Activated naive CD4-positive, alpha-beta T cell treated with anti-CD3 and anti-CD28 coated beads for 36 hours (primary cell): ENCODE measurements around the gene LAMB3. TPM values are rescaled to one million over a fixed set of nuclear protein-coding genes. Genes with fewer than 3 reads are reported as not detected.

Experiments
- CTCF ChIA-PET: fragments of 350-600 bp; sonication (Branson Sonifier 250); formaldehyde crosslinking; loops from one replicate; lab custom pipeline; 2021; ENCODE audit warnings: antibody characterized with exemption; lab: Charles Lee
- DNase-seq: peaks from one replicate; pipeline ENCODE4 v3.0.0-alpha.2; 2020
- H3K27ac Mint-ChIP-seq: one replicate; pipeline ENCODE4 v1.8.0; 2021; ENCODE audit warnings: mild to moderate bottlenecking, mixed read lengths
- H3K27me3 Mint-ChIP-seq: one replicate; pipeline ENCODE4 v1.8.0; 2021; ENCODE audit warnings: low read depth, mixed read lengths
- H3K36me3 Mint-ChIP-seq: one replicate; pipeline ENCODE4 v1.8.0; 2021; ENCODE audit warnings: low read depth, mixed read lengths
- H3K4me1 Mint-ChIP-seq: one replicate; pipeline ENCODE4 v1.8.0; 2021; ENCODE audit warnings: low read depth, mixed read lengths
- H3K4me3 Mint-ChIP-seq: one replicate; pipeline ENCODE4 v1.8.0; 2021; ENCODE audit warnings: mild to moderate bottlenecking, moderate library complexity, mixed read lengths
- H3K9me3 Mint-ChIP-seq: one replicate; pipeline ENCODE4 v1.8.0; 2021; ENCODE audit warnings: mixed read lengths
- intact Hi-C: fragments of 100-400 bp; cut with micrococcal nuclease; formaldehyde crosslinking; loops from one replicate; pipeline ENCODE4 v1.15.1; 2023
- total RNA-seq, 2 experiments: library from RNA; stranded (reverse); gene quantifications; one replicate each; pipeline ENCODE4 v1.2.3, GENCODE V29; 2021

The LAMB3 gene
- total RNA-seq, 2 experiments from 2014 or later: 11.8 to 13.0 TPM

- Mint-ChIP-seq H3K27me3 (no peaks in the 10 kb centered on the region), H3K4me3 (no peak overlapping the region), H3K4me1 (peaks cover 4% of the 10 kb centered on the region), H3K27ac (no peak overlapping the region), H3K36me3 (peaks cover 3% of the 10 kb centered on the region), H3K9me3 (no peaks in the 10 kb centered on the region)
- peak; percentile 14 for DNase-seq
- intact Hi-C loops: no loop called here
- CTCF ChIA-PET: interaction anchor here (1.4 to 8.4 kb wide), 3 partner anchors 12 to 36 kb away, joined by 5 to 43 read pairs (median 5); no protein-coding TSS in a partner anchor
Measured at GRCh38 chr1:209612646-209613399, 39.4 kb downstream of the LAMB3 start.

DNA sequence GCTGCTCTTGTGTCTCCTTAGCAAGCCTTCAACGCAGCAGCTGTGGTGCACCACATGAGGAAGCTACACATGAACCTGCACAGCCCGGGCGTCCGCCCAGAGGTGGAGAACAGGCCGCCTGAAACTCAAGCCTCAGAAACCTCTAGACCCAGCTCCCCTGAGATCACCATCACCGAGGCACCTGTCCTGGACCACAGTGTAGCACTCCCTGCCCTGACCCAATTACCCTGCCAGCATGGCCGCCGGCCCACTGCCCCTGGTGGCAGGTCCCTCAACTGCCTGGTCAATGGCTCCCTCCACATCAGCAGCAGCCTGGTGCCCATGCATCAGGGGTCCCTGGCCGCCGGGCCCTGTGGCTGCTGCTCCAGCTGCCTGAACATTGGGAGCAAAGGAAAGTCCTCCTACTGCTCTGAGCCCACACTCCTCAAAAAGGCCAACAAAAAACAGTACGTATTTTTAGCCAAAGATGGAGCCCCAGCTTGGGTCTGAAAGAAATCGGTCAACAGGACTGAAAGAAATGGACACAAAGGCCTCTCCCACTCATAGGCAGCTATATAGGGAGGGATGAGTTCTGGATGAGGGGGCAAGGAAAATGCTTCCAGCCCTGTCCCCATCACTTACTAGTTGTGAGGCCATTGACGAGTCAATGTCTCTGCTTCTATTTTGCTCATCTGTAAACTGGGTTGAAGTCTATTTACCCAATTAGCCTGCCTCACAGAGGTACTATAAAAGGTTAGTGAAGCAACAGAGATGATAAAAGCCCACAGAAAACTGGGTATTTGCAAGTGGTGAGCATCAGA lies 40.3 kb downstream of the LAMB3 start:
- H3K4me1 Mint-ChIP-seq: peaks cover 4% of the 10 kb centered on the region
- no peak overlapping the region for H3K27ac Mint-ChIP-seq
- H3K27me3 Mint-ChIP-seq: no peaks in the 10 kb centered on the region
- intact Hi-C loops: no loop called here
- peaks cover 3% of the 10 kb centered on the region for H3K36me3 Mint-ChIP-seq
- H3K9me3 Mint-ChIP-seq: no peaks in the 10 kb centered on the region
- no peak for DNase-seq
- no peak overlapping the region for H3K4me3 Mint-ChIP-seq
- CTCF ChIA-PET: interaction anchor here (0.8 to 8.4 kb wide), 4 partner anchors 10 to 39 kb away, joined by 3 to 43 read pairs (median 4); no protein-coding TSS in a partner anchor

DNA sequence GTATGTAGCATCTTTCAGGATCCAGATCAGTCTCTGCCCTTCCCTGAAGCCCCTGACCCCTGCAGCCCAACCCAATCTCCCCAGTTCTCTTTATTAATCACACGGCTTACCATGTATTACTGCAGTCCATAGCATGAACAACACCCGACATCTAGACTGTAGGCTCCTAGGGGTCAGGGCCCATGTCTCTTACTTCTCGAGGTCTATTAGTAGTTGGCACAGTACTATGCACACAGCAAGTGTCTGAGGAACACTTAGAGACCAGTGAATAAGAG lies 41.7 kb downstream of the LAMB3 start:
- H3K4me1 Mint-ChIP-seq: peaks cover 8% of the 10 kb centered on the region
- H3K4me3 Mint-ChIP-seq: no peak overlapping the region
- no peaks in the 10 kb centered on the region for H3K27me3 Mint-ChIP-seq
- H3K36me3 Mint-ChIP-seq: no peaks in the 10 kb centered on the region
- intact Hi-C loops: no loop called here
- no peak for DNase-seq
- no peak overlapping the region for H3K27ac Mint-ChIP-seq
- CTCF ChIA-PET: interaction anchor here (1.0 to 4.3 kb wide), 2 partner anchors 15 to 35 kb away, joined by 3 to 38 read pairs; no protein-coding TSS in a partner anchor
- H3K9me3 Mint-ChIP-seq: no peaks in the 10 kb centered on the region

DNA sequence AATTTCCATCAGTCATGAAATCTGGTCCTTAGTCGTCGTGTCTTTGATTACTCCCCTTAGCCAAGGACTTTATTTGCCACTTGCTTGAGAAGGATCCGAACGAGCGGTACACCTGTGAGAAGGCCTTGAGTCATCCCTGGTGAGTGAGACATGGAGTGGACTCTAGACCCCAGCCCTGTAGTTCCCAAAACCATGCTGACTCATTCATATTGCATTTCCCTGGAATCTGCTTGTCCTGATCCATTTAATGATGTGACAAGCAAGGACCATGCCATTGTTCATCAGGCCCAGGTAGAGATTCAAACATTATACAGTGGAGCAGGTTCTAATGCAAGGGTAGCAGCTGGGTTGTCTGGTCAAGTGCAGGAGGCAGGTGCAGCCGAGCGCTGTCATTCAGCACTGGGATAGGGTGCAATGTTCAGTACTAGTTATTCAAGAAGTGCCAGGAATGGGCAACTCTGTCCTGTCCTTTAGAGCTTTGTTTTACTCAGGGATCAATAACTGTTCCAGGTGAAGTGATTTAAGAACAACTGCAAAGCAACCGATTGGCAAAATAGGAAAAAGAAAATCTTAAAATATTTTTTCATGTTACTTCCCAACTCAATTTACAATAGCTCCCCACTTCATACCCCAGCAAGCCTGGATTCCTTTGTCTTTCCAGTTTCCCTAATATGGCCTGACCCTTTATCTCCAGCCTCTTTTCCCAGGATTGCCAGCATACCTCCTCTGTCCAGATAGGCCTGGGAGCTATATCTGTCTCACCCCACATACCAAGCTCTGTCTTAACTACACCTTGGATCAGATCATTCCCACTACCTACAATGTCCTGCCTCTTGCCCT lies 42.2 kb downstream of the LAMB3 start:
- DNase-seq: no peak
- Mint-ChIP-seq H3K4me3 (no peak overlapping the region), H3K36me3 (no peaks in the 10 kb centered on the region), H3K27me3 (no peaks in the 10 kb centered on the region), H3K27ac (no peak overlapping the region), H3K4me1 (peaks cover 13% of the 10 kb centered on the region), H3K9me3 (no peaks in the 10 kb centered on the region)
- intact Hi-C loops: no loop called here
- CTCF ChIA-PET: interaction anchor here (1.0 to 4.3 kb wide), 2 partner anchors 16 to 34 kb away, joined by 3 to 38 read pairs; no protein-coding TSS in a partner anchor

DNA sequence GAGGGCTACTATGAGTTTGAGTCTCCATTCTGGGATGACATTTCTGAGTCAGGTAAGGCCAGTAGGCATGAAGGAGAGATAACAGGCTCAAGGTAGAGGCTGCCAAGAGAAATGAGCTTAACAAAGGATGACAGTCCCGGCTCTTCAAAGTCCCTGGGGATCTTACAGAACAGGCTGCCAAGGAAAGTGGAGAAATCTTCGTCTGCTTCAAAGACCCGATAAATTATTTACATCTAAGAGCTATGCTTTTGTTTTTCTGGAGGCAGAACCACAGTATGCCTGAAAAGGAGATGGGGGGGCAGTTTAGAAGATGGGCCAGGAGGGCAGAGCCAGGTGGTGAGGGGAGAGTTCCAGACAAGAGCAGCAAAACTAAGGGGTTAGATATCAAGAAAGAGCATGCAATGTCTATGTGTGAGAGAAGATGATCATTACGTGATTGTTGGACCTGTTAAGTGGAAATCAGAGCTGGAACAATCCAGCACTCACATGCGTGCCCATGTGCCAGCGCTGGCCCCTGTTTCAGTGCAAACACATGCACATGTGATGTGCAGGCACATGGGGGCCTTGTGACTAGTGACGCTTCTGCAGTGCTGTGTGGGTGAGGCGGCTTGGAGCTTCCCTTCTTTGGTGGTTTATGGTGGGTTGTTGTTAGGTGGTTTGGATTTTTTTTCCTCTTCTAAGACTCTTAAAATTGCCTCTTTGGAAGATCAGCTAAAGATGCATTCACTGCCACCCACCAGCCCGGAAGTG lies 43.0 kb downstream of the LAMB3 start:
- DNase-seq: no peak
- no peaks in the 10 kb centered on the region for H3K36me3 Mint-ChIP-seq
- no peaks in the 10 kb centered on the region for H3K9me3 Mint-ChIP-seq
- H3K27ac Mint-ChIP-seq: no peak overlapping the region
- H3K4me3 Mint-ChIP-seq: no peak overlapping the region
- intact Hi-C loops: no loop called here
- H3K4me1 Mint-ChIP-seq: peaks cover 15% of the 10 kb centered on the region
- CTCF ChIA-PET: interaction anchor here (1.1 to 4.3 kb wide), 2 partner anchors 8 to 17 kb away, joined by 3 to 38 read pairs; no protein-coding TSS in a partner anchor
- H3K27me3 Mint-ChIP-seq: no peaks in the 10 kb centered on the region

DNA sequence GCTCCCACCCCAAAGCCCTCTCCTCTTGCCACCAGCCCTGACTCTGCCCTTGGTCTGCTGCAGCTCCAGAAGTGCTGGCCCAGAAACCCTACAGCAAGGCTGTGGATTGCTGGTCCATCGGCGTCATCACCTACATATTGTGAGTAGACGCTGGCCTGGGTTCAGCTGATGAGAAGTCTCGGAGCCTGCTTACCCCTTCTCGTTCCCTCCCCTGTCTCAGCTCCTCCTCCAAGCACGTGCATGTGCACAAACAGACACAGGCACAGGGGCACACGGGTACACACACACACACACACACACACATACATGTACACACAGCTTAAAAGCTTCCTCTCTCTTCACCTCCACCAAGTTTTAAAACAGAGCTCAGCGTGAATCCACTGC lies 44.4 kb downstream of the LAMB3 start:
- CTCF ChIA-PET: interaction anchor here (0.6 to 4.3 kb wide), 11 partner anchors 8 to 140 kb away, joined by 3 to 38 read pairs (median 4); no protein-coding TSS in a partner anchor
- intact Hi-C loops: loop anchor here (1.0 to 2.0 kb wide), 8 partner anchors 20 to 161 kb away; no protein-coding TSS in a partner anchor
- peaks cover 15% of the 10 kb centered on the region for H3K4me1 Mint-ChIP-seq
- H3K4me3 Mint-ChIP-seq: peak overlapping the region; percentile 51
- H3K36me3 Mint-ChIP-seq: no peaks in the 10 kb centered on the region
- no peaks in the 10 kb centered on the region for H3K9me3 Mint-ChIP-seq
- H3K27me3 Mint-ChIP-seq: no peaks in the 10 kb centered on the region
- H3K27ac Mint-ChIP-seq: peak overlapping the region; percentile 86
- peak; percentile 31 for DNase-seq

GRCh38 chr1:209607102-209607794 lies 45.0 kb downstream of the LAMB3 start:
- no peaks in the 10 kb centered on the region for H3K9me3 Mint-ChIP-seq
- intact Hi-C loops: loop anchor here (1.0 to 2.0 kb wide), 8 partner anchors 20 to 161 kb away; no protein-coding TSS in a partner anchor
- H3K4me3 Mint-ChIP-seq: peak overlapping the region; percentile 51
- no peaks in the 10 kb centered on the region for H3K27me3 Mint-ChIP-seq
- peaks cover 11% of the 10 kb centered on the region for H3K4me1 Mint-ChIP-seq
- DNase-seq: peak; percentile 88
- peak overlapping the region; percentile 86 for H3K27ac Mint-ChIP-seq
- H3K36me3 Mint-ChIP-seq: no peaks in the 10 kb centered on the region
- CTCF ChIA-PET: interaction anchor here (0.7 to 4.3 kb wide), 13 partner anchors 9 to 220 kb away, joined by 3 to 38 read pairs (median 4); no protein-coding TSS in a partner anchor

DNA sequence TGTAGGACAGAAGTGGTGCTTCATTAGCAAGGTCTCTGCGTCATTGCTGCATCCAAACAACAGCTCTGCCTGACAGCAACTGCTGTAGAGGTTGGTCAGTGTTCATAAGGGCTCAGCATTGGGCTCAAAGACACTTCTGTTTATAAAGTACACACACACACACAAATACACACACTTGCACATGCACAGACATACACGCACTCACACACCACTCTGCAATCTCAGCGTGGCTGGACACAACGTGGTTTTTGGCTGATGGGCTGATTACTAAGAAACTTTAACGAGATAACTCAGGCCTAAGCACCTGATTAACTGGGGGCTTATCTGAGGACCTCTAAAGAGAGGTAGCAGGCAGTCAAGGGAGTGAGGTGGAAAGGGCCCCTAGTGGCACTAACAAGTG lies 48.3 kb downstream of the LAMB3 start:
- H3K27ac Mint-ChIP-seq: no peak overlapping the region
- H3K36me3 Mint-ChIP-seq: no peaks in the 10 kb centered on the region
- DNase-seq: no peak
- H3K9me3 Mint-ChIP-seq: no peaks in the 10 kb centered on the region
- intact Hi-C loops: no loop called here
- CTCF ChIA-PET: interaction anchor here (1.0 to 4.5 kb wide), 6 partner anchors 20 to 145 kb away, joined by 3 to 22 read pairs (median 6); no protein-coding TSS in a partner anchor
- no peak overlapping the region for H3K4me3 Mint-ChIP-seq
- H3K4me1 Mint-ChIP-seq: peaks cover 11% of the 10 kb centered on the region
- peaks cover 6% of the 10 kb centered on the region for H3K27me3 Mint-ChIP-seq

DNA sequence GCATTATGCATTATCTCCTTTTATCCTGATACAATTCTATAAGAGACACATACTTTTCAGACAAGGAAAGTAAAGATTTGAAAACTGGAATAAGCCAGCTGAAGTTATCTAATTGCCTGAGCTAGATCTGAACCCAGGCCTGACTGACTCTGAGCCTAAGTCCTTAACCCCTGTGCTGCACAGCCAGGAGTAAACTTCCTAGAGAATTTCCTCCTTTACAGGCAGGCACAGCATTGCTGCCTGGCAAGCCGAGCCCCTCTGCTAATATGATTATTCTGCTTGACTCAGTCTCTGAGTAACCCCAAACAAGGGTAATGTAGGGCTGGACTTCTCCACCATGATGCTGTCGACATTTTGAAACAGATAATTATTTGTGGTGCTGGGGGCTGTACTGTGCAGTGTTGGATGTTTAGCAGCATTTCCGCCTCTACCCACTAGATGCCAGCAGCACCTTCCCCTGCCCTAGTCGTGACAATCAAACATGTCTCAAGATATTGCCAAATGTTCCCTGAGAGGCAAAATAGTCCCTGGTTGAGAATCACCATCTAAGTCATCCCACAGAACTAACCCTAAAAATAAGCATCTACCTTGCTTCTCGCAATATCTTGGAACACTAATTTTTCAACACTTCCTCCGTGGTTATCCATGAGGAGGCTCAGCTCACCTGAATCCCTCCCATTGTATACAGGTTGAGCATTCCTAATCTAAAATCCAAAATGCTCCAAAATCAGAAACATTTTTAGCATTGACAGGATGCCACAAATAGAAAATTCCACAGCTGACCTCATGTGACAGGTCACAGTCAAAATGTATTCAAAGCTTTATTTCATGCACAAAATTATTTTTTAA lies 50.2 kb downstream of the LAMB3 start:
- no peaks in the 10 kb centered on the region for H3K36me3 Mint-ChIP-seq
- H3K4me3 Mint-ChIP-seq: no peak overlapping the region
- H3K27me3 Mint-ChIP-seq: peaks cover 10% of the 10 kb centered on the region
- CTCF ChIA-PET: interaction anchor here (0.6 to 4.5 kb wide), 26 partner anchors 10 to 225 kb away, joined by 3 to 22 read pairs (median 4); partner anchors contain the start of genes CAMK1G, G0S2, LAMB3 and UTP25
- peak; percentile 73 for DNase-seq
- intact Hi-C loops: loop anchor here (1.0 kb wide), 3 partner anchors 25 to 145 kb away; no protein-coding TSS in a partner anchor
- H3K27ac Mint-ChIP-seq: no peak overlapping the region
- H3K4me1 Mint-ChIP-seq: peaks cover 11% of the 10 kb centered on the region
- no peaks in the 10 kb centered on the region for H3K9me3 Mint-ChIP-seq

- intact Hi-C loops: no loop called here
- CTCF ChIA-PET: interaction anchor here (0.7 to 4.5 kb wide), 5 partner anchors 10 to 148 kb away, joined by 3 to 22 read pairs (median 5); partner anchors contain the start of gene CAMK1G
- Mint-ChIP-seq H3K4me1 (peaks cover 6% of the 10 kb centered on the region), H3K9me3 (no peaks in the 10 kb centered on the region), H3K36me3 (no peaks in the 10 kb centered on the region), H3K27ac (no peak overlapping the region), H3K27me3 (peaks cover 12% of the 10 kb centered on the region), H3K4me3 (no peak overlapping the region)
- no peak for DNase-seq
Measured at GRCh38 chr1:209600541-209600940, 51.7 kb downstream of the LAMB3 start.
